CMK (cell line): ENCODE data around the gene DRGX.

Source experiments
- DNase-seq: peaks from one replicate; pipeline ENCODE4 v3.0.0-alpha.2; 2010; ENCODE audit warnings: low read depth

DRGX gene

GRCh38 chr10:49318755-49319154 lies 77.1 kb downstream of the DRGX start:
- DNase-seq = no peak

GRCh38 chr10:49318028-49318427 lies 77.9 kb downstream of the DRGX start:
- no peak for DNase-seq

GRCh38 chr10:49314806-49315205 lies 81.1 kb downstream of the DRGX start:
- DNase-seq = no peak
